ENCODE measurements around the gene RNF212. TPM values are rescaled to one million over a fixed set of nuclear protein-coding genes. Genes with fewer than 3 reads are reported as not detected.

RNF212 gene
- total RNA-seq, 2 experiments from 2014 or later, result 2.4 to 5.6 TPM

DNA sequence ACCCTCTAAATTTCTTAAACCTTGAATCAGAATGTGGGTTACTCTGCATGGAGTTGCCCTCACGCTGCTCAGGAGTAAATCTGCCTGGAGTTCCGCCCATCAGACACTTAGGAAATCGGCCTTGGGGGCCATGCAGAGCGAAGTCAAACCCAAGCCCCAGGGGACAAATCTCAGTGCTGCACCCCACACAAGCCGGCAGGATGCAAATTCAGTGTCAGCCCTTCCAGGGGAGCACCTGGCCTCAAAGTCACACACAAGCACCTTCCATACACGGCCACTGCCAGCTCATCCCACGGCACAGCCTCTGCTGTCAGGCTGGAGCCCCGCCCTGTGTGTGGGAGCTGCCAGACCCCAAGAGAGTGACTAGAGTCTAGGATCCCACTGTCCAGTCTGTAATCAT is 27.4 kb downstream of the RNF212 start:
- peaks cover 7% of the 10 kb centered on the region for H3K9me3 Mint-ChIP-seq (ENCODE audit: low read depth)
- H3K36me3 Mint-ChIP-seq (ENCODE audit: low read depth), result peaks cover 8% of the 10 kb centered on the region
- no peak for ATAC-seq
- H3K4me1 Mint-ChIP-seq, result peaks cover 10% of the 10 kb centered on the region
- CTCF ChIA-PET, result no interaction called here
- H3K27me3 Mint-ChIP-seq, result peaks cover 7% of the 10 kb centered on the region
- no peak overlapping the region for H3K27ac Mint-ChIP-seq
- no peak overlapping the region for H3K4me3 Mint-ChIP-seq
- DNase-seq, result no peak
- intact Hi-C loops (cut with DNase I, micrococcal nuclease), result no loop called here
- POLR2A ChIA-PET, result no interaction called here

DNA sequence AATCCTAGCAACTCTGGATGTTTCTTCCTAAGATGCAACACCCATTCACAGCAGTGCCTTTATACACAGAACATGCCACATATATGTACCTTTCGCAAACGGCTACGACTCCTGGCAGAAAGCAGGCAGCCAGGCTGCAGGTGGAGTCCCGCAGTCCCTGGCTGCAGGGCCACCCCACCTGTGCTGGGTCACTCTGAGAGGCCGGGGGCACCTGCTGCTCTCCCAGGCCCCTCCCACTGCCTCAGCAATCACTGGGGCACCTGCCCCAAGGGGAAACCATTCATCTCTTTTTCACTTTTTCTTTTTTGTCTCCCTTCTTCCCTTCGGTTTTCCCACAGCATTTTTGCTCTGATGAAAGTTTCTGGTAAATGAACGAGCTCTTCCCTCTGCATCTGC is 28.0 kb downstream of the RNF212 start:
- Mint-ChIP-seq H3K36me3 (ENCODE audit: low read depth) (peaks cover 8% of the 10 kb centered on the region), H3K4me1 (peaks cover 11% of the 10 kb centered on the region), H3K9me3 (ENCODE audit: low read depth) (peaks cover 7% of the 10 kb centered on the region), H3K27me3 (peaks cover 10% of the 10 kb centered on the region), H3K4me3 (no peak overlapping the region), H3K27ac (no peak overlapping the region)
- DNase-seq (no peak), ATAC-seq (no peak)
- intact Hi-C loops (cut with DNase I, micrococcal nuclease), result no loop called here
- POLR2A ChIA-PET, result no interaction called here
- CTCF ChIA-PET, result no interaction called here

GRCh38 chr4:1084796-1085403 is 28.5 kb downstream of the RNF212 start:
- Mint-ChIP-seq H3K9me3 (ENCODE audit: low read depth) (peaks cover 7% of the 10 kb centered on the region), H3K36me3 (ENCODE audit: low read depth) (peaks cover 8% of the 10 kb centered on the region), H3K4me1 (peaks cover 11% of the 10 kb centered on the region), H3K4me3 (no peak overlapping the region), H3K27ac (no peak overlapping the region), H3K27me3 (peaks cover 12% of the 10 kb centered on the region)
- DNase-seq (no peak), ATAC-seq (no peak)
- ChIA-PET POLR2A (no interaction called here), CTCF (no interaction called here)
- intact Hi-C loops (cut with DNase I, micrococcal nuclease), result no loop called here

DNA sequence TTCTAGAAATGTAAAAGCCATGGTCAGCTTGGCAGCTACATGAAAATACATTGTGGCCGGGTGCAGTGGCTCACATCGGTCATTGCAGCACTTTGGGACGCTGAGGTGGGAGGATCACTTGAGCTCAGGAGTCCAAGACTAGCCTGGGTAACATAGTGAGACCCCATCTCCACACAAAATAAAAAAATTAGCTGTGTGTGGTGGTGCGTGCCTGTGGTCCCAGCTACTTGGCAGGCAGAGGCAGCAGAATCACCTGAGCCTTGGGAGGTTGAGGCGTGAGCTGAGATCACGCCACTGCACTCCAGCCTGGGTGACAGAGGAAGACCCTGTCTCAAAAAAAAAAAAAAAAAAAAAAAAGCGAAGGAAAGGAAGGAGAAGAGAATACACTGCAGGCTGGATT is 29.0 kb downstream of the RNF212 start:
- Mint-ChIP-seq H3K4me1 (peaks cover 11% of the 10 kb centered on the region), H3K36me3 (ENCODE audit: low read depth) (peaks cover 8% of the 10 kb centered on the region), H3K9me3 (ENCODE audit: low read depth) (peaks cover 7% of the 10 kb centered on the region), H3K4me3 (no peak overlapping the region), H3K27me3 (peaks cover 13% of the 10 kb centered on the region), H3K27ac (no peak overlapping the region)
- ATAC-seq (no peak), DNase-seq (no peak)
- ChIA-PET CTCF (no interaction called here), POLR2A (no interaction called here)
- intact Hi-C loops (cut with DNase I, micrococcal nuclease), result no loop called here

GRCh38 chr4:1082215-1083182 is 30.9 kb downstream of the RNF212 start:
- intact Hi-C loops (cut with DNase I, micrococcal nuclease), result no loop called here
- ChIA-PET POLR2A (no interaction called here), CTCF (no interaction called here)
- ATAC-seq (no peak), DNase-seq (no peak)
- Mint-ChIP-seq H3K4me1 (peaks cover 11% of the 10 kb centered on the region), H3K9me3 (ENCODE audit: low read depth) (no peaks in the 10 kb centered on the region), H3K4me3 (no peak overlapping the region), H3K27me3 (peaks cover 13% of the 10 kb centered on the region), H3K36me3 (ENCODE audit: low read depth) (no peaks in the 10 kb centered on the region), H3K27ac (no peak overlapping the region)

DNA sequence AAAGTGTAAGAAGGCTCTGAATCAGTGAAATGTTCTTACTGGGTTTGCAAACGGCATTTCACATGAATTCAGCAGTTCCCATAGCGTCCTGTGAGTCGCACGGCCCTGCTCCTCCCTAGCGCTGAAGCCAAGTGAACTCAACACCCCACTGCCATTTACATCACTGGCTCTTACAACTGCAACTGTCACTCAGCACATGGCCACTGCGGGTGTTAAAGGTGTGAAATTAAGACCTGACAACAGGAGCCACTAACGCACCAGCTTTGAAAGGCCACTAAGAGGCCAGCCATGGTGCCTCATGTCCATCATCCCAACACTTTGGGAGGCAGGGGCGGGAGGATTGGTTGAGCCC is 31.7 kb downstream of the RNF212 start:
- Mint-ChIP-seq H3K9me3 (ENCODE audit: low read depth) (no peaks in the 10 kb centered on the region), H3K36me3 (ENCODE audit: low read depth) (no peaks in the 10 kb centered on the region), H3K4me1 (peaks cover 11% of the 10 kb centered on the region), H3K4me3 (no peak overlapping the region), H3K27me3 (peaks cover 13% of the 10 kb centered on the region), H3K27ac (peak overlapping the region; percentile 28)
- ChIA-PET CTCF (no interaction called here), POLR2A (no interaction called here)
- DNase-seq (peak; percentile 68), ATAC-seq (peak; percentile 92)
- intact Hi-C loops (cut with DNase I, micrococcal nuclease), result no loop called here

DNA sequence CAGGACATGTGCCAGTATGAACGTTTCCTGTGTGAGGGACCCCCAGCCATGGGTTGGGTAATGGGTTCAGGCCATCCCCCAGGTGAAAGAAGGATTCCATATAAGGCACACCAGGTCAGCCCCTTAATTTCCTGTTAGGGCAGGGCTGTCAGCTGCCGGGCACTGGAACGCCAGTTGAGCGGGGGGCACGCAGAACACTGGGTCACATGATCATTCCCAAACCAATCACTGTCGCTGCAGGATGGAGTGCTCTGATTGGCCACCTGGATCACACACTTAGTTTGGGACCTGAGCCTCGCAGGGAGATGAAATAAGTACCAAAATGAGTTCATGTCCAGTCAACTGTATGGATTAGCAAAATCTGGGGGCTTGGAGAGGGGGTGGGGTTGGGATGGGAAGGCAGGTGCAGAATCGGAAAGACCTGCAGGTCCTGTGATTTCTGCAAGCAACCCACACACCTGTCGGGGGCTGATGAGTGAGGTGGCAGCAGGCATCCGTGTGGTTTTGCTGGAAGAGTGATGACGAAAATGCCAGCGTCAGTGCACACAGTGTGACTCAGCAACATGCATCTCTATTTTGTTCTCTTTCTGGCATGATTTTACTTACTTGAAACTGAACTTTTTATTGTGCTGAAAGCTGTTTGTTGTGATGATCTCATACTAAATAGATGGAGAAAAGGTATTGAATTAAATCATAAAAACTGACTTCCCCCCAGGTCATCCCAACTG is 32.2 kb downstream of the RNF212 start:
- Mint-ChIP-seq H3K9me3 (ENCODE audit: low read depth) (no peaks in the 10 kb centered on the region), H3K36me3 (ENCODE audit: low read depth) (no peaks in the 10 kb centered on the region), H3K4me3 (no peak overlapping the region), H3K4me1 (peaks cover 11% of the 10 kb centered on the region), H3K27ac (no peak overlapping the region), H3K27me3 (peaks cover 13% of the 10 kb centered on the region)
- CTCF ChIA-PET, result no interaction called here
- ATAC-seq, result peak; percentile 79
- POLR2A ChIA-PET, result no interaction called here
- peak; percentile 68 for DNase-seq
- intact Hi-C loops (cut with DNase I, micrococcal nuclease), result no loop called here

GRCh38 chr4:1080432-1080831 is 32.9 kb downstream of the RNF212 start:
- DNase-seq (no peak), ATAC-seq (no peak)
- H3K4me3 Mint-ChIP-seq, result no peak overlapping the region
- H3K4me1 Mint-ChIP-seq, result peaks cover 11% of the 10 kb centered on the region
- H3K36me3 Mint-ChIP-seq (ENCODE audit: low read depth), result no peaks in the 10 kb centered on the region
- no peaks in the 10 kb centered on the region for H3K9me3 Mint-ChIP-seq (ENCODE audit: low read depth)
- intact Hi-C loops (cut with DNase I, micrococcal nuclease), result no loop called here
- H3K27me3 Mint-ChIP-seq, result peaks cover 10% of the 10 kb centered on the region
- CTCF ChIA-PET, result no interaction called here
- POLR2A ChIA-PET, result no interaction called here
- no peak overlapping the region for H3K27ac Mint-ChIP-seq

DNA sequence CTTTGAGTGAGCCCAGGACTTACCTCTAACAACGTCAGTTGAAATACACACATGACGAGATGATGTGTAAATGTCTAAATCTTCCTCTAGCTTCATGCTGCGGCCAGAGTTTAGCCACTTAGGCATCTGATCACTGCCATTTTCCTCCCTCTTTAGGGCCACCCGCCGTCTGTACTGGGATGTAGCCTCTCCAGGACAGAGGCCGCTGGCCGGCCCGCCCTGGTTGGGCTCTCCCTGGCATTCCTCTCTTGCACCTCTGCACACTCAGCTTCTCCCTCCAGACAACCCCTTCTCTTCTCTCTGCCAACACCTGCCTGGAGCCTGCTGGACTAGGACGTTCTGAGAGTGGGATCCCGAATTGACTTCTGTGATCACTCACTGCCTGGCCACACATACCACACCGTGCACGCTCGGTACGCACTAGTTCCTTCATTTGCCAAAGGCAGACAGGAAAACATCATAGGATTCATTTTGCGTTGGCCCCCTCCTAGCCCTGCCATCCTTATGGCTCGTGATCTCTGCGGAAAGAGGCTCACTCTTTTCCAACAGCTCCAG is 33.6 kb downstream of the RNF212 start:
- DNase-seq (no peak), ATAC-seq (no peak)
- intact Hi-C loops (cut with DNase I, micrococcal nuclease), result no loop called here
- CTCF ChIA-PET, result no interaction called here
- H3K27me3 Mint-ChIP-seq, result peaks cover 10% of the 10 kb centered on the region
- no peak overlapping the region for H3K4me3 Mint-ChIP-seq
- H3K27ac Mint-ChIP-seq, result no peak overlapping the region
- H3K36me3 Mint-ChIP-seq (ENCODE audit: low read depth), result no peaks in the 10 kb centered on the region
- POLR2A ChIA-PET, result no interaction called here
- no peaks in the 10 kb centered on the region for H3K9me3 Mint-ChIP-seq (ENCODE audit: low read depth)
- H3K4me1 Mint-ChIP-seq, result peaks cover 11% of the 10 kb centered on the region

- Mint-ChIP-seq H3K36me3 (ENCODE audit: low read depth) (no peaks in the 10 kb centered on the region), H3K27me3 (peaks cover 10% of the 10 kb centered on the region), H3K27ac (no peak overlapping the region), H3K9me3 (ENCODE audit: low read depth) (no peaks in the 10 kb centered on the region), H3K4me3 (no peak overlapping the region), H3K4me1 (peaks cover 11% of the 10 kb centered on the region)
- DNase-seq, result no peak
- intact Hi-C loops (cut with DNase I, micrococcal nuclease), result no loop called here
- ATAC-seq, result no peak
- ChIA-PET CTCF (interaction anchor here (0.8 kb wide), 1 partner anchor 284 kb away, joined by 4 read pairs; no protein-coding TSS in a partner anchor), POLR2A (interaction anchor here (0.6 kb wide), 1 partner anchor 1025 kb away, joined by 3 read pairs; no protein-coding TSS in a partner anchor)
These were observed 34.9 kb downstream of the RNF212 start for GRCh38 chr4:1078490-1078889.

DNA sequence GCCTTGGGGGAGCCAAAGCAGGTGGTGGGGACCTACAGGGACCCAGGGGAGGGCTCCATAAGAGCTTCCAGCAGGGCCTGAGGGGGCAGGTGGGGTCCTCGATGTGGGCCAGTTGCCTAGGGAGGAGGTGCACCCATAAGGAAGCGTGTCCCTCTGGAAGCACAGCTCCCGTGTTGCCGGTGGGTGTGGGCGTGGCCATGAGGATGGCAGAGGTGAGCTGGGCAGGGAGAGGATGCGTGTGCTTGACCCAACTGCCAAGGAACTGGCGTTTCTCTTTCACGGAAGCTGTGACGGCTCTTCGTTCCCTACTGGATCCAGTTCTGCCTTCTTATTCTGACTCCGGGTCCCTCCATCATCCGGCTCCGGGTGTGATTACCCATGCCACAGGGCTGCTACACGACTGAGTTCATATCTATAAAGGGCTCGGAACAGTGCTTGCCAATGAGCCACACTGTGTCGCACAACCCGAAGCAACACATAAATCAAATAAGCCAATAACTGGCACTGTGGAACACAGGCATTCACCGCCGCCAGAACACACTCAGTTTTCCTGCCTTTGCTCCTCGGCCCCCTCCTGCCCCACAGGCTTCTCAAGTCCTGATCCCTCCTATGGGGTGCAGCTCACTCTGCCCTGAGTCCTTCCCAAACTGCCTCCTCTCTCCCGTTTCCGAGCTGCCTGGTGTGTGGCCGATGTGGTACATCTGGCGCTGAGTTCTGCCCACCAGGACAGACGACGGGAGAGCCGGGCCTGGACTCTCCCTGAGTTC is 35.5 kb downstream of the RNF212 start:
- intact Hi-C loops (cut with DNase I, micrococcal nuclease), result no loop called here

More for the DNA sequence above, 35.5 kb downstream of the RNF212 start:
- peaks cover 13% of the 10 kb centered on the region for H3K4me1 Mint-ChIP-seq
- no peak overlapping the region for H3K4me3 Mint-ChIP-seq
- peaks cover 10% of the 10 kb centered on the region for H3K27me3 Mint-ChIP-seq
- DNase-seq, result no peak
- ChIA-PET CTCF (interaction anchor here (0.8 kb wide), 1 partner anchor 283 kb away, joined by 4 read pairs; no protein-coding TSS in a partner anchor), POLR2A (interaction anchor here (0.6 kb wide), 1 partner anchor 1025 kb away, joined by 3 read pairs; no protein-coding TSS in a partner anchor)
- no peaks in the 10 kb centered on the region for H3K9me3 Mint-ChIP-seq (ENCODE audit: low read depth)
- ATAC-seq, result no peak
- no peak overlapping the region for H3K27ac Mint-ChIP-seq
- H3K36me3 Mint-ChIP-seq (ENCODE audit: low read depth), result no peaks in the 10 kb centered on the region
